K562 (cell line): ENCODE data around the gene KCNJ15. TPM values are rescaled to one million over a fixed set of nuclear protein-coding genes. Genes with fewer than 3 reads are reported as not detected.

ENCODE experiments used
- ATAC-seq: fragments of 200-7000 bp; cut with Tn5 transposase; 3 replicates; pipeline ENCODE4 v1.9.1; 2020; ENCODE audit warnings: moderate library complexity
- BruUV-seq: library from RNA; stranded (reverse); fragments of 400-500 nt; replicated peaks from 2 replicates; lab custom pipeline; 2021; lab: Mats Ljungman, UMichigan
- CTCF ChIA-PET: fragments of 300-600 bp; formaldehyde crosslinking; extraction: SDS; loops from one replicate; lab custom pipeline; 2021; ENCODE audit warnings: low intra/inter-chr PET ratio; lab: Yijun Ruan, JAX
- POLR2A ChIA-PET: fragments of 300-600, 350-650 bp; sonication (Branson Sonifier 250); formaldehyde crosslinking; extraction: SDS; loops from one replicate; lab custom pipeline; 2021; ENCODE audit warnings: antibody characterized with exemption, inconsistent platforms; lab: Yijun Ruan, JAX
- DNase-seq, 4 experiments: peaks; one replicate each; pipeline versions ENCODE4 v3.0.0 to v3.0.0-alpha.2; 2011 to 2018; ENCODE audit warnings: low spot score in 3 of 4, mixed read lengths in 3 of 4; ENCODE audit errors: extremely low read depth in 1 of 4
- FAIRE-seq: peaks from 2 replicates; lab custom pipeline; 2011; peaks lifted over from hg19 to GRCh38; lab: Jason Lieb, UNC
- H2AFZ ChIP-seq: 2 replicates; pipeline ENCODE4 v1.6.0; 2011; ENCODE audit warnings: low read depth, low read length, control low read depth, inconsistent platforms
- H3K27ac ChIP-seq: fragments of 200-600 bp; 3 replicates; pipeline ENCODE4 v1.8.0; 2011; ENCODE audit warnings: low read depth, mild to moderate bottlenecking, control low read depth, inconsistent platforms, low read length, moderate library complexity, mixed read lengths; ENCODE audit errors: extremely low read depth
- H3K27me3 ChIP-seq, 2 experiments: fragments of 300-600 bp in 1 of 2; 2 replicates in 1 of 2; 3 replicates in 1 of 2; pipeline versions ENCODE4 v1.6.0 to v1.8.0; 2011; ENCODE audit warnings: inconsistent platforms in 2 of 2, low read length in 2 of 2, mild to moderate bottlenecking in 1 of 2, mixed read lengths in 1 of 2, moderate library complexity in 1 of 2; ENCODE audit not compliant: control insufficient read depth in 2 of 2, insufficient read depth in 2 of 2
- H3K36me3 ChIP-seq: fragments of 300-600 bp; 3 replicates; pipeline ENCODE4 v1.8.0; 2011; ENCODE audit warnings: mild to moderate bottlenecking, low read length, inconsistent platforms; ENCODE audit not compliant: control insufficient read depth, insufficient read depth
- H3K4me1 ChIP-seq, 2 experiments: fragments of 200-600 bp in 1 of 2; replicated peaks in 1 of 2; 2 replicates in 1 of 2; 3 replicates in 1 of 2; pipeline versions ENCODE4 v1.5.1 to v1.8.0; 2011; ENCODE audit warnings: inconsistent platforms in 2 of 2, low read length in 2 of 2, mild to moderate bottlenecking in 1 of 2, mixed read lengths in 1 of 2, moderate library complexity in 1 of 2; ENCODE audit not compliant: control insufficient read depth in 2 of 2, insufficient read depth in 2 of 2
- H3K4me2 ChIP-seq: 2 replicates; pipeline ENCODE4 v1.6.1; 2011; ENCODE audit warnings: low read length, control low read depth, inconsistent platforms, mixed read lengths; ENCODE audit not compliant: insufficient read depth
- H3K4me3 ChIP-seq: fragments of 200-600 bp; sonication (generic), shearing (Covaris generic); 2 replicates; pipeline ENCODE4 v1.5.1; 2016; ENCODE audit warnings: control low read depth, inconsistent platforms
- H3K79me2 ChIP-seq: fragments of 200-600 bp; 3 replicates; pipeline ENCODE4 v1.8.0; 2011; ENCODE audit warnings: low read length, inconsistent platforms; ENCODE audit not compliant: control insufficient read depth, insufficient read depth
- H3K9ac ChIP-seq, 2 experiments: 2 replicates each; pipeline versions ENCODE4 v1.6.0 to v1.6.1; 2011; ENCODE audit warnings: low read depth in 2 of 2, low read length in 2 of 2, control low read depth in 1 of 2, inconsistent platforms in 1 of 2, mild to moderate bottlenecking in 1 of 2, mixed read lengths in 1 of 2; ENCODE audit not compliant: insufficient read depth in 1 of 2
- H3K9me1 ChIP-seq: one replicate; pipeline ENCODE4 v1.6.0; 2011; ENCODE audit warnings: inconsistent platforms, mild to moderate bottlenecking, low read length, moderate library complexity; ENCODE audit not compliant: control insufficient read depth, insufficient read depth
- H3K9me3 ChIP-seq: replicated peaks from 2 replicates; pipeline ENCODE4 v1.5.1; 2011; ENCODE audit warnings: low read depth, low read length, inconsistent platforms; ENCODE audit not compliant: control insufficient read depth, insufficient read depth
- H4K20me1 ChIP-seq: replicated peaks from 2 replicates; pipeline ENCODE4 v1.6.1; 2011; ENCODE audit warnings: low read length, inconsistent platforms, mixed read lengths; ENCODE audit not compliant: control insufficient read depth, insufficient read depth
- BRF2 ChIP-seq: IDR thresholded peaks from 3 replicates; pipeline ENCODE4 v1.6.1; 2011; ENCODE audit warnings: borderline replicate concordance, mild to moderate bottlenecking; ENCODE audit not compliant: insufficient read length, insufficient read depth
- CCAR2 ChIP-seq: fragments of 200-400 bp; formaldehyde crosslinking; IDR thresholded peaks from 2 replicates; pipeline ENCODE4 v1.6.1; 2017; ENCODE audit warnings: mild to moderate bottlenecking, low read depth, low read length
- HNRNPK ChIP-seq: fragments of 200-400 bp; formaldehyde crosslinking; IDR thresholded peaks from one replicate; pipeline ENCODE4 v1.6.1; 2018; ENCODE audit warnings: mild to moderate bottlenecking, low read depth, low read length; ENCODE audit not compliant: poor library complexity, severe bottlenecking
- RBM15 ChIP-seq: fragments of 200-400 bp; formaldehyde crosslinking; IDR thresholded peaks from 2 replicates; pipeline ENCODE4 v1.6.1; 2018; ENCODE audit warnings: mild to moderate bottlenecking, low read length, moderate library complexity; ENCODE audit not compliant: insufficient read depth
- SMC3 ChIP-seq: conservative IDR thresholded peaks from 2 replicates; pipeline ENCODE4 v1.6.1; 2011; ENCODE audit warnings: low read depth, low read length, improper control_type of control experiment; ENCODE audit not compliant: insufficient read depth
- SRSF7 ChIP-seq: fragments of 200-400 bp; formaldehyde crosslinking; optimal IDR thresholded peaks from 2 replicates; pipeline ENCODE3; 2017; ENCODE audit warnings: mild to moderate bottlenecking, low read depth, low read length
- WGBS: fragments of 100-300 bp; shearing (Covaris generic); methylation state at CpG from one replicate; pipeline ENCODE4 v1.1.6; 2016; ENCODE audit warnings: low coverage, mixed read lengths; ENCODE audit not compliant: insufficient coverage; ENCODE audit errors: missing lambda C conversion rate; 5-methylcytosine and 5-hydroxymethylcytosine counted together
- in situ Hi-C: fragments of 300-500 bp; cut with MboI; formaldehyde crosslinking; loops from 4 replicates; pipeline ENCODE4 v1.15.0; 2018; ENCODE audit warnings: inconsistent platforms, mixed read lengths
- intact Hi-C: fragments of 100-400 bp; cut with micrococcal nuclease; formaldehyde crosslinking; loops from 2 replicates; pipeline ENCODE4 v1.14.2; 2022
- polyA plus RNA-seq, 8 experiments: library from polyadenylated mRNA; depleted of rRNA in 4 of 8; stranded (reverse) in 5 of 8; unstranded in 3 of 8; fragments of >200 nt; fragmentation: Nextera tagmentation in 2 of 8; fragmentation: Illumina TruSeq in 1 of 8; extraction: Ambion mirVana in 2 of 8; extraction: Trizol in 1 of 8; gene quantifications; 2 replicates each; pipeline versions ENCODE4 v1.2.1 to v1.2.3, GENCODE V29; 2011 to 2014; ENCODE audit warnings: inconsistent platforms in 1 of 8, missing spikeins in 1 of 8
- total RNA-seq, 7 experiments: library from RNA; depleted of rRNA in 6 of 7; stranded (reverse); fragments of >200 nt in 6 of 7; fragmentation: Illumina TruSeq in 2 of 7; extraction: Trizol in 2 of 7; gene quantifications; 2 replicates each; pipeline versions ENCODE4 v1.2.1 to v1.2.3, GENCODE V29; 2011 to 2021; ENCODE audit warnings: low replicate concordance in 1 of 7

The KCNJ15 gene
- total and polyA plus RNA-seq, 9 of the 15 experiments (the other 6 are each of a cell fraction or from before 2014, with no cell fraction given) = 0.20 to 3.0 (median 0.72) TPM; not detected in 1

GRCh38 chr21:38354746-38355145 is 98.0 kb downstream of the KCNJ15 start:
- H3K9me3 ChIP-seq = no peaks in the 10 kb centered on the region
- in situ Hi-C loops (loop anchor here (5.0 kb wide), 2 partner anchors 197 to 657 kb away; no protein-coding TSS in a partner anchor), intact Hi-C loops (loop anchor here (5.0 to 10.0 kb wide), 4 partner anchors 182 to 680 kb away; partner anchors contain the start of gene KCNJ6)
- peaks cover 5 to 25% of the 10 kb centered on the region in 2 experiments; a peak in 4 of 5 replicates for H3K27me3 ChIP-seq
- no peak for FAIRE-seq
- no peaks in the 10 kb centered on the region for H3K36me3 ChIP-seq
- H2AFZ ChIP-seq = no peak overlapping the region
- H4K20me1 ChIP-seq = no peaks in the 10 kb centered on the region
- POLR2A ChIA-PET = no interaction called here
- H3K79me2 ChIP-seq = no peaks in the 10 kb centered on the region
- H3K9me1 ChIP-seq = no peaks in the 10 kb centered on the region
- no peak overlapping the region for H3K27ac ChIP-seq
- H3K4me2 ChIP-seq = no peak overlapping the region
- 0% methylated on average over 2 of the region's 2 CpGs for WGBS
- no peak for ATAC-seq
- BruUV-seq = no TSS peak
- H3K4me1 ChIP-seq = peaks cover 0 to 8% of the 10 kb centered on the region in 2 experiments; a peak in 2 of 5 replicates
- no peak overlapping the region for H3K9ac ChIP-seq
- no peak overlapping the region for H3K4me3 ChIP-seq
- no peak for DNase-seq
- TF ChIP-seq BRF2 = no peak
- TF ChIP-seq SRSF7 = no peak
- no peak for TF ChIP-seq HNRNPK
- TF ChIP-seq CCAR2 = no peak
- no peak for TF ChIP-seq SMC3
- no peak for TF ChIP-seq RBM15
- CTCF ChIA-PET = interaction anchor here (0.8 to 1.4 kb wide), 3 partner anchors 8 to 680 kb away, joined by 3 to 6 read pairs (median 3); no protein-coding TSS in a partner anchor
